IPS-20b (cell line): Measurements from ENCODE around the gene SMC4.

Experiments used
- H3K27ac ChIP-seq: one replicate; pipeline ENCODE4 v1.5.1; 2013; ENCODE audit warnings: low read length
- H3K27me3 ChIP-seq: 2 replicates; pipeline ENCODE4 v1.6.1; 2013; ENCODE audit warnings: mild to moderate bottlenecking, low read length, inconsistent platforms; ENCODE audit not compliant: insufficient read depth
- H3K36me3 ChIP-seq: 2 replicates; pipeline ENCODE4 v1.6.1; 2013; ENCODE audit warnings: low read depth, mild to moderate bottlenecking, inconsistent platforms, low read length, moderate library complexity; ENCODE audit not compliant: insufficient read depth
- H3K4me1 ChIP-seq: 2 replicates; pipeline ENCODE4 v1.6.1; 2013; ENCODE audit warnings: mild to moderate bottlenecking, control low read depth, inconsistent platforms, low read length, moderate library complexity; ENCODE audit not compliant: insufficient read depth
- H3K4me3 ChIP-seq: 2 replicates; pipeline ENCODE4 v1.5.1; 2013; ENCODE audit warnings: mild to moderate bottlenecking, low read length, inconsistent platforms
- H3K9ac ChIP-seq: 2 replicates; pipeline ENCODE4 v1.6.1; 2013; ENCODE audit warnings: low read depth, mild to moderate bottlenecking, inconsistent platforms, low read length, moderate library complexity
- H3K9me3 ChIP-seq: 2 replicates; pipeline ENCODE4 v1.6.1; 2013; ENCODE audit warnings: mild to moderate bottlenecking, low read depth, low read length, inconsistent platforms; ENCODE audit not compliant: insufficient read depth

The SMC4 gene

GRCh38 chr3:160400030-160400701, 716 bp downstream of the SMC4 start:
- Histone ChIP-seq H3K27ac (peak overlapping the region; percentile 82), H3K36me3 (peaks cover 32% of the 10 kb centered on the region), H3K4me3 (peak overlapping the region; percentile 88), H3K9ac (peak overlapping the region; percentile 98), H3K27me3 (no peaks in the 10 kb centered on the region), H3K9me3 (no peaks in the 10 kb centered on the region), H3K4me1 (peaks cover 14% of the 10 kb centered on the region; the same call in 1 of the 2 replicates)

- no peak overlapping the region for H3K27ac ChIP-seq
- H3K36me3 ChIP-seq: peaks cover 38% of the 10 kb centered on the region
- peaks cover 14% of the 10 kb centered on the region; the same call in 1 of the 2 replicates for H3K4me1 ChIP-seq
- peak overlapping the region; percentile 88 for H3K4me3 ChIP-seq
- no peaks in the 10 kb centered on the region for H3K27me3 ChIP-seq
- peak overlapping the region; percentile 98 for H3K9ac ChIP-seq
- no peaks in the 10 kb centered on the region for H3K9me3 ChIP-seq
These were observed 1.3 kb downstream of the SMC4 start for GRCh38 chr3:160400702-160401150.

- H3K27ac ChIP-seq: no peak overlapping the region
- peaks cover 14% of the 10 kb centered on the region; the same call in 1 of the 2 replicates for H3K4me1 ChIP-seq
- H3K9me3 ChIP-seq: no peaks in the 10 kb centered on the region
- peaks cover 45% of the 10 kb centered on the region for H3K36me3 ChIP-seq
- peak overlapping the region; percentile 98 for H3K9ac ChIP-seq
- H3K4me3 ChIP-seq: peak overlapping the region; percentile 88
- no peaks in the 10 kb centered on the region for H3K27me3 ChIP-seq
These were observed 2.0 kb downstream of the SMC4 start for GRCh38 chr3:160401291-160402095.

- Histone ChIP-seq H3K9ac (peak overlapping the region; percentile 98; the same call in 1 of the 2 replicates), H3K4me1 (peaks cover 14% of the 10 kb centered on the region; the same call in 1 of the 2 replicates), H3K4me3 (peak overlapping the region; percentile 88), H3K27me3 (no peaks in the 10 kb centered on the region), H3K27ac (no peak overlapping the region), H3K9me3 (no peaks in the 10 kb centered on the region), H3K36me3 (peaks cover 54% of the 10 kb centered on the region)
These were observed 3.0 kb downstream of the SMC4 start for GRCh38 chr3:160402221-160403027.

DNA sequence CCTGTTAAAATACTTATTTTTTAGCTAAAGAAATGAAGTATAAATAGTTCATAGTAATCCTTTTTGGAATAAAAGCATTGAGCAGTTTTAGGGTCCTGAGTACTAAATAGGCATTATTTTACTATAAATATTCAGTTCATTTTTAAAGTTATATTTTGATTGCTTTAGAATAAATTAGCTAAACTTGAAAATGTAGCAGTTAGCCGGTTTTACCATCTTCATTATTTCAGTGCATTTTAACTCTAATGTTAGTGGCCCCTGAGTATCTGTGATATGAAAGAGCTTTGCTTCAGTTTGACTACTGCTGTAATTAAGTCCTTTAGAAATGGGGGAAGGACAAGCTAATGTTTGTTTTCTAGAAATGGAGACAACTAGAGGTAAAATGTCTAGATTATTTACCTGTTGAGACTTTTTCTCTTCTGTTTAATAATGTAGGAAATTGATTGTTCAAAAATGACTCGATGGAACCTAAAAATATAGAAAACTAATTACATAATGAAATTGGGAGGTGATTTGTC, 3.6 kb downstream of the SMC4 start:
- peak overlapping the region; percentile 88 for H3K4me3 ChIP-seq
- H3K27ac ChIP-seq: no peak overlapping the region
- H3K9me3 ChIP-seq: no peaks in the 10 kb centered on the region
- peaks cover 60% of the 10 kb centered on the region for H3K36me3 ChIP-seq
- peak overlapping the region; percentile 98; the same call in 1 of the 2 replicates for H3K9ac ChIP-seq
- peaks cover 12% of the 10 kb centered on the region; the same call in 1 of the 2 replicates for H3K4me1 ChIP-seq
- H3K27me3 ChIP-seq: no peaks in the 10 kb centered on the region

DNA sequence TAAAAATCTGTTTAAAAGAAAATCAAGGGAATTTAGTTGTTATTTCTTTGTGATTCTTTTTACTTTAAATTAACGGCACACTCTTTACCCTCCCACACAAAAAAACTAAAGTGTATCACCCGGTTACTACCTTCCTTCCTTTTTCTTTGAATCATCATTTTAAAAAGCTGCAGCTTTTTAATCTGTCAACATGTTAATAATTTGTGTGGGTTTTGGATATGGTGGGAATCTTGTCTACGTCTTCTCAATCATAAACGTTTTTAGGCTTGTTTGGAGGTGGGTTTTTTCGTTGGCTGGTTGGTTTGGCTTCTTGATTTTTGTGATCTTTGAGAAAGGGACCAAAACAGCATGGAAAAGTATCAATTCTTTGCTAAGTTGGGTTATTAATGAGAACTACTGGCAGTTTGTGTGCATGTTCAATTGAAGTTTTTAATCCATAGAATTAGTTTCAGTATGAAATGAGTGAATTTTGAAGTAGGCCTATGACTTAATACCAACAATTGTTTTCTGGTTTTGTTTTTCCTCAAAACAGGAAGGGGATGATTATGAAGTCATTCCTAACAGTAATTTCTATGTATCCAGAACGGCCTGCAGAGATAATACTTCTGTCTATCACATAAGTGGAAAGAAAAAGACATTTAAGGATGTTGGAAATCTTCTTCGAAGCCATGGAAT, 4.5 kb downstream of the SMC4 start:
- Histone ChIP-seq H3K36me3 (peaks cover 68% of the 10 kb centered on the region), H3K4me3 (no peak overlapping the region), H3K9ac (peak overlapping the region; percentile 98; the same call in 1 of the 2 replicates), H3K27me3 (no peaks in the 10 kb centered on the region), H3K9me3 (no peaks in the 10 kb centered on the region), H3K4me1 (0 out of 2 replicates have a peak, but pooled peaks cover 9% of the 10 kb centered on the region), H3K27ac (no peak overlapping the region)

- H3K4me3 ChIP-seq: no peak overlapping the region
- H3K27ac ChIP-seq: no peak overlapping the region
- H3K36me3 ChIP-seq: peaks cover 97% of the 10 kb centered on the region
- no peaks in the 10 kb centered on the region for H3K9me3 ChIP-seq
- H3K9ac ChIP-seq: no peak overlapping the region
- no peaks in the 10 kb centered on the region for H3K27me3 ChIP-seq
- H3K4me1 ChIP-seq: no peaks in the 10 kb centered on the region
These were observed 10.6 kb downstream of the SMC4 start for GRCh38 chr3:160409812-160410610.

- peaks cover 98% of the 10 kb centered on the region for H3K36me3 ChIP-seq
- no peaks in the 10 kb centered on the region for H3K9me3 ChIP-seq
- no peaks in the 10 kb centered on the region for H3K27me3 ChIP-seq
- H3K4me3 ChIP-seq: no peak overlapping the region
- no peaks in the 10 kb centered on the region for H3K4me1 ChIP-seq
- no peak overlapping the region for H3K9ac ChIP-seq
- H3K27ac ChIP-seq: no peak overlapping the region
These were observed 13.0 kb downstream of the SMC4 start for GRCh38 chr3:160412477-160412876.

DNA sequence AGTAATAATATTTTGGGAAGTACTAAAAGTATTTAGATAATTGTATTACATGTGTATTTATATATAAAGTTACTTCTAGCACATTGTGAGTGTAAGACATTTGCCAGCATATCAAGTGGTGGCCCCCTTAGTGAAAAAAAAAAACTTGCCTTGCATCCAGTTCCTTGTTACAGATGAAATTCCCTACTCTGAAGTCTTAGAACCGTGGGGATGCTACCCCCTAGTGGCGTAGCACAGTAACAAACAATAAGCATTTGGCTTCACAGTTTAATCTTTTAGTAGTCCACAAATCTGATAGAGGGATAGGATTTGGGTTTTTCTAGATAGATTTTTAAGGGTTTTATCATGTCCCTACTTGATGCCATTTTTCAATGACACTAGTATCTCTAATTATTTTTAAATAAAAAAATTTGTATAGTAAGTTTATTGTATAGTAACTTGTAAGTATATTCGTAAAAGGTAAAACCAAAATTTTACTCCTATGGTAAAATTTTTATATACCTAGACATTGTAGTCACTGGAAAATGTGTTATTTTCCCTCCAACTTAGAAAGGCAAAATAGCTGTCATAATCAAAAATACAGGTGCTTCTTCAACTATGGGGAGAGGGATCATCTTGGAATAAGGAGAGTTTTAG, 14.3 kb downstream of the SMC4 start:
- Histone ChIP-seq H3K4me1 (no peaks in the 10 kb centered on the region), H3K9ac (no peak overlapping the region), H3K9me3 (no peaks in the 10 kb centered on the region), H3K27me3 (no peaks in the 10 kb centered on the region), H3K36me3 (peaks cover 98% of the 10 kb centered on the region), H3K27ac (no peak overlapping the region), H3K4me3 (no peak overlapping the region)

GRCh38 chr3:160417311-160417710, 17.9 kb downstream of the SMC4 start:
- no peaks in the 10 kb centered on the region for H3K27me3 ChIP-seq
- no peak overlapping the region for H3K27ac ChIP-seq
- peaks cover 100% of the 10 kb centered on the region for H3K36me3 ChIP-seq
- no peak overlapping the region for H3K4me3 ChIP-seq
- no peaks in the 10 kb centered on the region for H3K9me3 ChIP-seq
- H3K4me1 ChIP-seq: no peaks in the 10 kb centered on the region
- H3K9ac ChIP-seq: no peak overlapping the region
